ENCODE data around the gene ACTR10. TPM values are rescaled to one million over a fixed set of nuclear protein-coding genes. Genes with fewer than 3 reads are reported as not detected.
"Not testable (repeated sequence)": the region's sequence is repeated elsewhere in the genome, so short reads cannot be mapped to it uniquely, and the experiment has no call there.

The ACTR10 gene
- total RNA-seq, 4 donors from 2014 or later = 47.2 to 72.0 (median 59.0) TPM

- WGBS, 2 donors = 0% methylated on average over 3 of the region's 3 CpGs
- H3K4me3 ChIP-seq (ENCODE audit: low read depth, poor library complexity, severe bottlenecking) = peak overlapping the region; percentile 94
- no peak for DNase-seq (ENCODE audit: low spot score in 2 of 2)
- TF ChIP-seq POLR2A (IDR thresholded peaks at IDR 0.05) (no peak), CTCF (IDR thresholded peaks at IDR 0.05) (no peak)
- intact Hi-C loops (cut with DNase I; ENCODE audit: low total_unique reads) = no loop called here
These were observed 45.6 kb downstream of the ACTR10 start for GRCh38 chr14:58245562-58245961.

GRCh38 chr14:58249611-58250010 is 49.7 kb downstream of the ACTR10 start:
- DNase-seq (ENCODE audit: low spot score in 2 of 2) = peak in 1 of 2 donors; percentile 52
- intact Hi-C loops (cut with DNase I; ENCODE audit: low total_unique reads) = no loop called here
- 90 to 91% methylated on average over 8 of the region's 8 CpGs for WGBS, 2 donors
- no peak for TF ChIP-seq POLR2A (IDR thresholded peaks at IDR 0.05)
- TF ChIP-seq CTCF (IDR thresholded peaks at IDR 0.05) = no peak
- no peak overlapping the region for H3K4me3 ChIP-seq (ENCODE audit: low read depth, poor library complexity, severe bottlenecking)

- intact Hi-C loops (cut with DNase I; ENCODE audit: low total_unique reads) = no loop called here
- no peak overlapping the region for H3K4me3 ChIP-seq (ENCODE audit: low read depth, poor library complexity, severe bottlenecking)
- WGBS, 2 donors = 94 to 99% methylated on average over 4 of the region's 4 CpGs
- no peak for DNase-seq (ENCODE audit: low spot score in 2 of 2)
- TF ChIP-seq POLR2A (IDR thresholded peaks at IDR 0.05) (no peak), CTCF (IDR thresholded peaks at IDR 0.05) (no peak)
These were observed 58.2 kb downstream of the ACTR10 start for GRCh38 chr14:58258156-58258555.

- DNase-seq (ENCODE audit: low spot score in 2 of 2); H3K4me3 ChIP-seq (ENCODE audit: low read depth, poor library complexity, severe bottlenecking); intact Hi-C loops (cut with DNase I; ENCODE audit: low total_unique reads): not testable (repeated sequence)
- WGBS, 2 donors = 97 to 98% methylated on average over 10 of the region's 10 CpGs
These were observed 62.1 kb downstream of the ACTR10 start for GRCh38 chr14:58262005-58262404.

- intact Hi-C loops (cut with DNase I; ENCODE audit: low total_unique reads) = no loop called here
- no peak overlapping the region for H3K4me3 ChIP-seq (ENCODE audit: low read depth, poor library complexity, severe bottlenecking)
- no peak for DNase-seq (ENCODE audit: low spot score in 2 of 2)
- TF ChIP-seq CTCF (IDR thresholded peaks at IDR 0.05) (no peak), POLR2A (IDR thresholded peaks at IDR 0.05) (no peak)
These were observed 65.5 kb downstream of the ACTR10 start for GRCh38 chr14:58265401-58265800.

- intact Hi-C loops (cut with DNase I; ENCODE audit: low total_unique reads) = no loop called here
- WGBS, 2 donors = 71 to 80% methylated on average over 2 of the region's 2 CpGs
- H3K4me3 ChIP-seq (ENCODE audit: low read depth, poor library complexity, severe bottlenecking) = no peak overlapping the region
- TF ChIP-seq POLR2A (IDR thresholded peaks at IDR 0.05) = no peak
- DNase-seq (ENCODE audit: low spot score in 2 of 2) = no peak
These were observed 70.7 kb downstream of the ACTR10 start for GRCh38 chr14:58270628-58271027.

GRCh38 chr14:58272588-58273372 is 72.8 kb downstream of the ACTR10 start:
- H3K4me3 ChIP-seq (ENCODE audit: low read depth, poor library complexity, severe bottlenecking) = no peak overlapping the region
- no peak for TF ChIP-seq CTCF (IDR thresholded peaks at IDR 0.05)
- TF ChIP-seq POLR2A (IDR thresholded peaks at IDR 0.05) = no peak
- intact Hi-C loops (cut with DNase I; ENCODE audit: low total_unique reads) = no loop called here
- WGBS, 2 donors = 71% methylated on average over 4 of the region's 4 CpGs
- no peak for DNase-seq (ENCODE audit: low spot score in 2 of 2)
